Omental fat pad (tissue), 4 donors: ENCODE results near the gene CTNND2. TPM values are rescaled to one million over a fixed set of nuclear protein-coding genes. Genes with fewer than 3 reads are reported as not detected.

Experiments used
- ATAC-seq: fragments of 150-250 bp; one replicate; pipeline ENCODE4 v1.9.1; 2016; ENCODE audit warnings: mild to moderate bottlenecking, moderate library complexity; ENCODE audit not compliant: low FRiP score
- DNase-seq: peaks from one replicate; pipeline ENCODE4 v3.0.0-alpha.2; 2019; ENCODE audit warnings: low spot score
- CTCF ChIP-seq, 3 donors: fragments of 450-650 bp; IDR thresholded peaks; one replicate each; pipeline ENCODE4 v1.5.1; 2016 to 2017; ENCODE audit warnings: antibody characterized with exemption in 3 of 3, mild to moderate bottlenecking in 3 of 3, moderate library complexity in 2 of 3
- total RNA-seq, 4 donors: library from RNA; depleted of rRNA; stranded (reverse); fragments of >200 nt; gene quantifications; one replicate each; pipeline ENCODE4 v1.1.0, GENCODE V29; 2016

CTNND2 gene
- total RNA-seq, 4 donors from 2014 or later, result 0.16 to 1.3 (median 0.64) TPM

DNA sequence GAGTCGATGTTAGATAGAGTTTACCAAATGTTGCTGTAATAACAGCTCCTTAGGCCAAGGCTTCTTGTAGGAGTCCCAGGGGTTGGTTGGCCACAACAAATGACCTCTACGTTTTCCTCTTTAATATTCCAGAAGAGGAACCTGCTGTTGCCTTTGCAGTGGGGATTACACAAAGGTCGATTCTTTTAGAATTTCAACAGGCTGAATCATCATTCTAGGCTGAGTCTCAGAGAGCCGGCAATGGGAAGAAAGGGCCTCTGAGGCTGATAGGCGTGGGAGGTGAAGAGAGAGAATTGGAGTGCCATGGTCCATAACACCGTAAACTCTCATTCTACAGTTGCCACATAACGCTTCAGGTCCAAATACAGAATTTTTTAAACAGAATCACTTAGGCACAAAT lies 737.3 kb downstream of the CTNND2 start:
- no peak for TF ChIP-seq CTCF (IDR thresholded peaks at IDR 0.05)
- DNase-seq, result no peak

DNA sequence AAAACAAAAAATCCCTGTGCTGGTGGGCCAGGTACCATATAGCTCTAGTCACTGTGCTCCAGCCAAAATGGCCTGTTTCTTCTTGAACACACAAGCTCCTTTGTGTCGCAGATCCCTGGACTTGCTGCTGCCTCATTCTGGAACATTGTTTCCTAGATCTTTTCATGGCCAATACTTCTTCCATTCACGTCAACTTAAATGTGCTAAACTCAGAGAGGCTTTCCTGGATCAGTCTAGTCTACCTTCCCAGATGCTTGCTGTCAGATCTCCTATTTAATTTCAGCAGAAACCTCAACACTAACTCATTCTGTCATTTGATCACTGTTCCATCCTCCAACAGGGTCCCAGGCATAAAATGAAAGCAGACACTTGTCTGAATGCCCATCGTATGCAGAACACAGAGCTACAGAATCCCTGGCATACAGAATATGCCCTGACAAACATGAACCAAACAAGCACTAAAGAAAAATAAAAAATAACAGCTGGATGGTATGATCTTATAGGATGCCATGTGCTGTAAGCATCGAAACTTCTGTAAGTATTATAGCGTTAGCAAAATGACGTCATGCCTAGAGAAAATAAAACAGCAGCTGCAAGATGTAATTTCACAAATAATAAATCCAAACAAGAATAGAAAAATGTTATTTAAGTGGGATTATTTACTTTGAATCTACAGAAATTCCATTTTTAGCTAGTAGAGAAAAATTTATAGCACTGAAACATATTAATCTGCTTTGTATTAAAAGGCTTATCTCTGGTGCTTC lies 739.5 kb downstream of the CTNND2 start:
- DNase-seq, result no peak
- ATAC-seq, result no peak
- TF ChIP-seq CTCF (IDR thresholded peaks at IDR 0.05), result no peak

More for the DNA sequence above, 737.3 kb downstream of the CTNND2 start:
- no peak for ATAC-seq

DNA sequence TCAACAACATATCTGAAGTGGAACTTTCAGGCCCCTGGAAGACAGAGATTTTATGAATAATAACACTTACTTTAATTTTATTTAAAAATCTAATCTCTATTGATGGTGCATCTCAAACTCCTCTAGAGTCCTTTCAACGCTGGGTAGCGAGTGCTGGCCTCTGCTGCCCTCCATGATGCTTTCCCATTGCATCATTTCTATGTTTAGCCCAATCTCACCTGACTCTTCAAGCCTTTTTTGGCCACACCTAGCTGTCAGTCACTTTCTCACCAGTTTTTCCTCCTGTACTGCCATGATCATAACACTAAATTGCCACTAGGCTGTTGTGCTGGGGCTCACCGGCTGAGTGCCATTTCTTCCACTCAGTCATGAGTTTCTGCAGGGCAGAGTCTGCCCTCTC lies 747.1 kb downstream of the CTNND2 start:
- TF ChIP-seq CTCF (IDR thresholded peaks at IDR 0.05), result no peak
- no peak for DNase-seq
- no peak for ATAC-seq

DNA sequence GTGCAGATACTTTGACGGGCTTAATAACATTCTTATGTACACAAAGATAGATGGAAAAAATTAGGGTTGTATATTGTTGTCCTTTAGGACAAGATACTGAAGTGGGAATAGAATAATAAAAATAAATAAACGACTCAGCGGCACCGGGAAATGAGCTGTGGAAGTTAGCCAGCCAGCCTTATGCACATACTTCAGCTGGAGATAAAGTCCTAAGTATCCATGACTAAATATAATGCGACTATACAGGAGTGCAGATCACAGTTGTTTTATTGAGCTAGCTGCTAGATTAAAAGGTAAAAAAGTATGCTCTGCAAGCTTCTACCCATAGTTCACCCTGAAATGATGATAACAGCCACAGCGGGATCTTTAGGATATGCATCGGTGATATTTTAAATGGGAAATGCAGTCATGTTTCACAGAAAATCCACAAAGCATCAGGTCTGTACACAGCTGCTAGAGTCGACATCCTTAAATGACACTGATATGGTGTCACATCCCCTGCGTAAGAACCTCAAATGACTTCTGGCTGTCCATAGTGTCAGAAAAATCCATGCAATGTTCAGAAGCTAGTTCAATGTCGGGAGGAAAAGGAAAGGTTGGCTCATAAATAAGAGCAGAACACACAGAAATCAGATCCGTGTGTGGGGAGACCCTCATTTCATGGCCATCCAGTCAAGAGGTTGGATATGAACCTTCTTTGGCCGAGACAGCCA lies 750.4 kb downstream of the CTNND2 start:
- ATAC-seq, result no peak
- TF ChIP-seq CTCF (IDR thresholded peaks at IDR 0.05), result no peak
- DNase-seq, result no peak

DNA sequence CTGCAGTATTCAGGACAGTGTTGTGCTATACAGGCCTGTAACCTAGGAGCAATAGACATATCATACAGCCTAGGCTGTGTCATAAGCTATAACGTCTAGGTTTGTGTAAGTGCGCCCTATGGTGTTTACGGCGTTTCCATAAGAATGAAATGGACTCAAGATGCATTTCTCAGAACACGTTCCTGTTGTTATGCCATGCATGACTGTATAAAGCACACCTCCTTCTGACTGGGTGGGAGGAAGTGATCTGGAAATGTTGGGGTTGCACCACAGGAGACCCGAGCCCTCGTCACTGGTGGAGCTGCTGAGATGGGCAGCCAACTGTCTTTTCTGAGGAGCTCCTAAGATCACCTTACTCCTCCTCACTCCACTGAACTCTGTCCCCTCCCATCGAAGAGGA lies 751.9 kb downstream of the CTNND2 start:
- no peak for TF ChIP-seq CTCF (IDR thresholded peaks at IDR 0.05)
- DNase-seq (no peak), ATAC-seq (no peak)

GRCh38 chr5:11150976-11151375 lies 753.3 kb downstream of the CTNND2 start:
- ATAC-seq (no peak), DNase-seq (no peak)
- no peak for TF ChIP-seq CTCF (IDR thresholded peaks at IDR 0.05)
